Right cardiac atrium (tissue), 5 donors: ENCODE data around the gene CEP112. TPM values are rescaled to one million over a fixed set of nuclear protein-coding genes. Genes with fewer than 3 reads are reported as not detected.
A peak's percentile ranks its signal among the peaks of the same experiment; 100 is the strongest.
"Not testable (repeated sequence)": the region's sequence is repeated elsewhere in the genome, so short reads cannot be mapped to it uniquely, and the experiment has no call there.

Source experiments
- ATAC-seq, 2 donors: fragments of 200-7000 bp; cut with Tn5 transposase; one replicate each; pipeline versions ENCODE4 v1.8.0 to v1.9.1; 2020; ENCODE audit warnings: moderate library complexity in 2 of 2, mild to moderate bottlenecking in 1 of 2
- DNase-seq, 3 donors: peaks; one replicate each; pipeline ENCODE4 v3.0.0-alpha.2; 2020
- H3K27ac ChIP-seq: one replicate; pipeline ENCODE4 v1.5.1; 2013; ENCODE audit warnings: mild to moderate bottlenecking, low read length, control low read depth, moderate library complexity
- H3K27me3 ChIP-seq: one replicate; pipeline ENCODE4 v1.6.1; 2013; ENCODE audit not compliant: control insufficient read depth, insufficient read depth
- H3K4me1 ChIP-seq: one replicate; pipeline ENCODE4 v1.6.1; 2013; ENCODE audit warnings: low read length; ENCODE audit not compliant: control insufficient read depth, insufficient read depth
- H3K4me3 ChIP-seq: one replicate; pipeline ENCODE4 v1.5.1; 2013; ENCODE audit warnings: low read length, control low read depth
- H3K9me3 ChIP-seq: one replicate; pipeline ENCODE4 v1.6.1; 2013; ENCODE audit warnings: low read length; ENCODE audit not compliant: control insufficient read depth
- WGBS: extraction: QIAGEN DNeasy Blood & Tissue Kit; methylation state at CpG from one replicate; pipeline ENCODE4 v1.1.7; 2013; 5-methylcytosine and 5-hydroxymethylcytosine counted together
- intact Hi-C, 4 donors: fragments of 100-400 bp; cut with DNase I; formaldehyde crosslinking; loops; one replicate each; pipeline versions ENCODE4 v1.11.0 to v1.14.0; 2022 to 2023
- polyA plus RNA-seq: library from polyadenylated mRNA; stranded (reverse); fragments of 200-250 nt; gene quantifications from one replicate; pipeline ENCODE4 v1.2.3, GENCODE V29; 2013
- total RNA-seq, 4 donors: library from RNA; stranded (reverse); fragmentation: NEBNext Ultra II Directional; extraction: Animal tissue kit (Norgen Biotek cat#: 25700); gene quantifications; one replicate each; pipeline ENCODE4 v1.2.1, GENCODE V29; 2021
- donor health status: healthy with polysubstance abuse.
- donor health status: DM: no; HTN: yes; CAD: no.
- donor health status: DM: no; HTN: no; CAD: no.
- donor health status: DM: no; HTN: yes; CAD: no; lungs with severe emphysema.
- donor health status: DM: yes; HTN: yes; CAD: no.

The CEP112 gene
- total and polyA plus RNA-seq, 5 donors: 11.1 to 23.1 (median 18.0) TPM

- Histone ChIP-seq H3K27ac (no peak overlapping the region), H3K4me3 (no peak overlapping the region), H3K4me1 (no peaks in the 10 kb centered on the region), H3K27me3 (no peaks in the 10 kb centered on the region), H3K9me3 (no peaks in the 10 kb centered on the region)
- WGBS: 60% methylated on average over 3 of the region's 3 CpGs
- ATAC-seq: no peak
- intact Hi-C loops: no loop called here
- no peak for DNase-seq
These were observed 394.1 kb downstream of the CEP112 start for GRCh38 chr17:65797809-65798208.

DNA sequence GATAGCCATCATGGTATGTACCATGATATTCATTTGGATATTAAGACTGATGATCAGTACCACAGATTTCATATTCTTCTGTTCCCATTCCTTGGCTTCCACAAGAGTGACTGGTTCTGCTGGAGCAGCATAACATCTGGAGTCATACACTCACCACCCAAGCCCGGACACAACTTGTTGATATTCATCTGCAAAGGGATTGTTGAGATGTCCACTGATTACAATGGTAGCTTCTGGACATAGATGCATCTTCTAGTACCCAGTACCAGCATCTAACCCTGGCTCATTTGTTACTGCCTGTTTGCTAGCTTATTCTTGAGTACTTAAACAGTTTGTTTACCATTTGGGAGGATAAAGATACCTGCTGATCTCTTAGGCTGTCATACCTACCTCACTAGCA is 394.8 kb downstream of the CEP112 start:
- intact Hi-C loops: no loop called here
- H3K9me3 ChIP-seq: no peaks in the 10 kb centered on the region
- no peak overlapping the region for H3K27ac ChIP-seq
- no peaks in the 10 kb centered on the region for H3K4me1 ChIP-seq
- 95% methylated on average over 1 of the region's 1 CpG for WGBS
- H3K4me3 ChIP-seq: no peak overlapping the region
- H3K27me3 ChIP-seq: no peaks in the 10 kb centered on the region
- DNase-seq (no peak), ATAC-seq (no peak)

DNA sequence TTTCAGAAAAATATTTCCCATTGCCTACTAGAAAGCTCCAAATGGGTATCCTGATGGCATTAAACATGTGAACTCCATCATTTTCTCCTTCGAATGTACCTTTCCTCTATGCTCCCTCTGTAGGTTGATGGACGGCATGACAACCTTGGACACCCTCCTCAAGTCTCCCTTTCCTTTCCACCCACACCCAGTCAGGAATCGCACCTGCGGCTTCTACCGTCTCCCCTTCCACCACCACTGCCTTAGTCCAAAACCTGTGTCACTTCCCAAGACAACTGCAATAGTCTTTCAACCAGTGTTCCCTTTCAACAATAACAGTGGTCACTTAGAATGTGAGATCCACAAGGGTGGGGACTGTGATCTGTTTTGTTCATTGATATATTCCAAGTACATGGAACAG is 397.4 kb downstream of the CEP112 start:
- H3K27me3 ChIP-seq: no peaks in the 10 kb centered on the region
- no peaks in the 10 kb centered on the region for H3K4me1 ChIP-seq
- no peak overlapping the region for H3K27ac ChIP-seq
- no peaks in the 10 kb centered on the region for H3K9me3 ChIP-seq
- 63% methylated on average over 5 of the region's 5 CpGs for WGBS
- no peak overlapping the region for H3K4me3 ChIP-seq
- intact Hi-C loops: no loop called here
- no peak for ATAC-seq
- DNase-seq: no peak

GRCh38 chr17:65790241-65790640 is 401.7 kb downstream of the CEP112 start:
- H3K4me3 ChIP-seq: no peak overlapping the region
- DNase-seq (no peak), ATAC-seq (no peak)
- intact Hi-C loops: no loop called here
- no peaks in the 10 kb centered on the region for H3K9me3 ChIP-seq
- 81% methylated on average over 4 of the region's 4 CpGs for WGBS
- no peaks in the 10 kb centered on the region for H3K4me1 ChIP-seq
- H3K27me3 ChIP-seq: no peaks in the 10 kb centered on the region
- no peak overlapping the region for H3K27ac ChIP-seq

GRCh38 chr17:65787503-65787902 is 404.4 kb downstream of the CEP112 start:
- intact Hi-C loops: no loop called here
- 95% methylated on average over 1 of the region's 1 CpG for WGBS
- Histone ChIP-seq H3K4me3 (no peak overlapping the region), H3K9me3 (no peaks in the 10 kb centered on the region), H3K27ac (no peak overlapping the region), H3K27me3 (no peaks in the 10 kb centered on the region), H3K4me1 (no peaks in the 10 kb centered on the region)
- ATAC-seq (no peak), DNase-seq (no peak)

DNA sequence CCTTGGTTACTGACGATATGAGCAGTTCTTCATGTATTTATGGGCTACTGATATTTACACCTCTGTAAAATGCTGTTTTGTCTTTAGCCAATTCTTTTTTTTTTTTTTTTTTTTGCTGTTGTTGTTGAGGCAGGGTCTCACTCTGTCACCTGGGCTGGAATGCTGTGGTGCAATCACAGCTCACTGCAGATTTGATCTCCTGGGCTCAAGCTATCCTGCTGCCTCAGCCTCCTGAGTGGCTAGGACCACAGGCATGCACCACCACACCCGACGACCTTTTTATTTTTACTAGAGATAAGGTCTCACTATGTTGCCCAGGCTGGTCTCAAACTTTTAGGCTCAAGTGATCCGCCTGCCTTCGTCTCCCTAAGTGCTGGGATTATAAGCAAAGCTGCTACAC is 405.5 kb downstream of the CEP112 start:
- no peak for ATAC-seq
- WGBS: 92% methylated on average over 5 of the region's 5 CpGs
- intact Hi-C loops: no loop called here
- Histone ChIP-seq H3K9me3 (no peaks in the 10 kb centered on the region), H3K4me1 (no peaks in the 10 kb centered on the region), H3K4me3 (no peak overlapping the region), H3K27ac (no peak overlapping the region), H3K27me3 (no peaks in the 10 kb centered on the region)
- no peak for DNase-seq

GRCh38 chr17:65785109-65785508 is 406.8 kb downstream of the CEP112 start:
- WGBS: 0% methylated on average over 1 of the region's 1 CpG
- H3K4me3 ChIP-seq: no peak overlapping the region
- DNase-seq (no peak), ATAC-seq (peak; percentile 76 to 82)
- H3K9me3 ChIP-seq: no peaks in the 10 kb centered on the region
- no peaks in the 10 kb centered on the region for H3K4me1 ChIP-seq
- H3K27ac ChIP-seq: no peak overlapping the region
- intact Hi-C loops: no loop called here
- no peaks in the 10 kb centered on the region for H3K27me3 ChIP-seq

DNA sequence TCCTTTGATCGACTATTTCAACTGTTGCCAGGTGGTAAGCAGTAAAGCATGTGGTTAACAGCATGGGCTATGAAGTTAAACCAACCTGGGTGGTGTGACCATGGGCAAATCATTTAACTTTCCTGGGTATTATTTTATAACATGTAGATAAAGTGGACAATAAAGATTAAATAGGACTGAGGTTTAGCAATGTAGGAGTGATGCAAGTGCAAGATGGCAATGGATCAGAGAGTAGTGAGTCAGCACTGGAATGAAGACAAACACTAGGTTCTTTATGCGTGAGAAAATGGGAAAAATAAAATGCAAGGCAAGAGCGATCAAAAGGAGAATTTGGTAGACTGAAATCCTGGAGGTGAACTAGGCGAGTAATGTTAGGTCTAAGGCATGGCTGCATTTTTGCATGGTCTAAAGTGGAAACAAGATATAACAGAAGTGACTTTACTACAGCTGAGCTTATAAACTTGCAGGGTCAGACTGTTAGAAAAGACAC is 408.0 kb downstream of the CEP112 start:
- ATAC-seq (no peak), DNase-seq (no peak)
- WGBS: 92% methylated on average over 4 of the region's 4 CpGs
- H3K27ac ChIP-seq: no peak overlapping the region
- H3K4me1 ChIP-seq: no peaks in the 10 kb centered on the region
- H3K27me3 ChIP-seq: no peaks in the 10 kb centered on the region
- H3K9me3 ChIP-seq: no peaks in the 10 kb centered on the region
- intact Hi-C loops: no loop called here
- H3K4me3 ChIP-seq: no peak overlapping the region

DNA sequence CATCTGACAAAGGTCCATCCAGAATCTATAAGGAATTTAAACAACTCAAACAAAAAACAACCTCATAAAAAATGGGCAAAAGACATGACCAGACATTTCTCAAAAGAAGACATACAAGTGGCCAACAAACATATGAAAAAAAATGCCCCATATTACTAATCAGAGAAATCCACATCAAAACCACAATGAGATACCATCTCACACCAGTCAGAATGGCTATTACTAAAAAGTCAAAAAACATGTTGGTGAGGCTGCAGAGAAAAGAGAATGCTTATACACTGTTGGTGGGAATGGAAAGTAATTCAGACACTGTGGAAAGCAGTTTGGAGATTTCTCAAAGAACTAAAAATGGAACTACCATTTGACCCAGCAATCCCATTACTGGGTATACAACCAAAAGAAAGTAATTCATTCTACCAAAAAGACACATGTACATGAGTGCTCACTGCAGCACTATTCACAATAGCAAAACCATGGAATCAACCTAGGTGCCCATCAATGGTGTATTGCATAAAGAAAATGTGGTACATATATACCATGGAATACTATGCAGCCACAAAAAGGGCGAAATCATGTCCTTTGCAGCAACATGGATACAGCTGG is 409.7 kb downstream of the CEP112 start:
- WGBS: 56% methylated on average over 1 of the region's 1 CpG
- H3K4me1 ChIP-seq, ATAC-seq, H3K27me3 ChIP-seq, DNase-seq, H3K27ac ChIP-seq, H3K9me3 ChIP-seq, intact Hi-C loops, H3K4me3 ChIP-seq: not testable (repeated sequence)

DNA sequence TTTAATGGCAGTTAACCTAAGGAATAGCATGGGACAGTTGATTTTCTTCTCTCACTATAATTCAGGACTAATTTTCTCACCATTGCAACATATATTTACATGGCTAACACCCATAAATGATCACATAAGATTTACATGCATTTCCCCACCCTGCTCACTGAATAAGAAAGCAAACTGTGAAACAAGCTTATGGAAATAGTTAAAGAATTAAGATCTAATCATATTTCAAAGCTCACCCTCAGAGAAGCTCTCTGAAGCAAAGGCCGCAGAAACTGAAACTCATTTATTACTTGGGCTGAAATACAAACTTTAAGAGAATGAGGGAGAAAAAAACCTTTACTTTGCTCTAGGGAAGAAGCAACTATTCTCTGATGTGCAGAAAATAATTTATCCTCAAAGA is 411.8 kb downstream of the CEP112 start:
- WGBS: 90% methylated on average over 1 of the region's 1 CpG

DNA sequence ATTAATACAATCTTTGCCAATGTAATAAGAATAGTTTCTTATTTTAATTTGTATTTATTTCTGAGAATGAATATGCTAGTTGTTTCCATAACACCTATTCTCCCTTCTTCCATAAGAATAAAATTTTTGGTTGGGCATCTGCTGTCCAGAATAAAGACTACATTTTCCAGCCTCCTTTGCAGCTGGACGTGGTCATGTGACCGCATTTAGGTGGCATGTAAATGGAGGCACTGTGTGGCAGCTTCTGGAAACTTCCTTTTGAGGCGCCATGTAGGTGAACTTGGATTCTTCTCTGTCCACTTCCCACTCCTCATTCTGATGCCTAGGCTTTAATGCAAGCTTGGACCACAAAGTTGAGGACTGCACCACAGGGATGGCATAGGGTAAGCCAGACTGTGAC is 415.0 kb downstream of the CEP112 start:
- Histone ChIP-seq H3K4me3 (no peak overlapping the region), H3K27me3 (no peaks in the 10 kb centered on the region), H3K9me3 (no peaks in the 10 kb centered on the region), H3K27ac (no peak overlapping the region), H3K4me1 (no peaks in the 10 kb centered on the region)
- intact Hi-C loops: no loop called here
- DNase-seq: no peak
- WGBS: 85% methylated on average over 3 of the region's 3 CpGs
- no peak for ATAC-seq

More for the DNA sequence above, 411.8 kb downstream of the CEP112 start:
- Histone ChIP-seq H3K9me3 (no peaks in the 10 kb centered on the region), H3K4me1 (no peaks in the 10 kb centered on the region), H3K27ac (no peak overlapping the region), H3K27me3 (no peaks in the 10 kb centered on the region), H3K4me3 (no peak overlapping the region)
- intact Hi-C loops: no loop called here
- DNase-seq (no peak), ATAC-seq (no peak)

GRCh38 chr17:65774787-65775186 is 417.1 kb downstream of the CEP112 start:
- ATAC-seq (peak in 1 of 2 donors; percentile 75), DNase-seq (no peak)
- Histone ChIP-seq H3K4me1 (no peaks in the 10 kb centered on the region), H3K27ac (no peak overlapping the region), H3K4me3 (no peak overlapping the region), H3K27me3 (no peaks in the 10 kb centered on the region), H3K9me3 (no peaks in the 10 kb centered on the region)
- intact Hi-C loops: no loop called here
- WGBS: 60% methylated on average over 6 of the region's 6 CpGs
